Measurements from ENCODE around the gene PATZ1. TPM values are rescaled to one million over a fixed set of nuclear protein-coding genes. Genes with fewer than 3 reads are reported as not detected.

Gene PATZ1
- total and polyA plus RNA-seq, 2 of the 8 experiments (the other 6 are each of a cell fraction or from before 2014, with no cell fraction given), result 62.1 to 70.9 TPM

- peak; percentile 48 for TF ChIP-seq POLR2AphosphoS5 (IDR thresholded peaks at IDR 0.05; ENCODE audit: low read depth, low read length)
- TF ChIP-seq CHD2 (IDR thresholded peaks at IDR 0.05; ENCODE audit: low read length), result no peak
- TF ChIP-seq ATF3 (IDR thresholded peaks at IDR 0.05; ENCODE audit: insufficient read depth, low read depth, low read length), result no peak
- TF ChIP-seq, protein P1, sequence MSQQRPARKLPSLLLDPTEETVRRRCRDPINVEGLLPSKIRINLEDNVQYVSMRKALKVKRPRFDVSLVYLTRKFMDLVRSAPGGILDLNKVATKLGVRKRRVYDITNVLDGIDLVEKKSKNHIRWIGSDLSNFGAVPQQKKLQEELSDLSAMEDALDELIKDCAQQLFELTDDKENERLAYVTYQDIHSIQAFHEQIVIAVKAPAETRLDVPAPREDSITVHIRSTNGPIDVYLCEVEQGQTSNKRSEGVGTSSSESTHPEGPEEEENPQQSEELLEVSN (IDR thresholded peaks at IDR 0.05), result peak; percentile 11; the same call in 1 of the 2 replicates
- TF ChIP-seq CEBPB (IDR thresholded peaks at IDR 0.05; ENCODE audit: low read depth, low read length), result no peak
- TF ChIP-seq SP2 (IDR thresholded peaks at IDR 0.05; ENCODE audit: low read length), result no peak
- no peak for TF ChIP-seq MAFK (IDR thresholded peaks at IDR 0.05; ENCODE audit: low read depth, low read length)
- TF ChIP-seq CTCF (IDR thresholded peaks at IDR 0.05; ENCODE audit: control extremely low read depth in 1 of 3, insufficient read depth in 1 of 3, low read depth in 1 of 3, low read length in 3 of 3), result no peak
- TF ChIP-seq CBX8 (IDR thresholded peaks at IDR 0.05; ENCODE audit: borderline replicate concordance, low read depth, low read length), result no peak
- no peak for TF ChIP-seq RXRA (IDR thresholded peaks at IDR 0.05; ENCODE audit: insufficient read depth, low read depth, low read length)
- no peak for TF ChIP-seq BACH1 (IDR thresholded peaks at IDR 0.05; ENCODE audit: low read length)
- TF ChIP-seq, protein P2, sequence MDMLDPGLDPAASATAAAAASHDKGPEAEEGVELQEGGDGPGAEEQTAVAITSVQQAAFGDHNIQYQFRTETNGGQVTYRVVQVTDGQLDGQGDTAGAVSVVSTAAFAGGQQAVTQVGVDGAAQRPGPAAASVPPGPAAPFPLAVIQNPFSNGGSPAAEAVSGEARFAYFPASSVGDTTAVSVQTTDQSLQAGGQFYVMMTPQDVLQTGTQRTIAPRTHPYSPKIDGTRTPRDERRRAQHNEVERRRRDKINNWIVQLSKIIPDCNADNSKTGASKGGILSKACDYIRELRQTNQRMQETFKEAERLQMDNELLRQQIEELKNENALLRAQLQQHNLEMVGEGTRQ (IDR thresholded peaks at IDR 0.05; ENCODE audit: low read length), result no peak
- no peak for TF ChIP-seq JUN (IDR thresholded peaks at IDR 0.05; ENCODE audit: low read depth, low read length)
- 0 out of 2 replicates have a peak, but pooled peaks have one; percentile 46 for TF ChIP-seq TBP (IDR thresholded peaks at IDR 0.05; ENCODE audit: low read depth, low read length)
- no peak for TF ChIP-seq SIN3A (conservative IDR thresholded peaks at IDR 0.05 in 1 of 2, IDR thresholded peaks at IDR 0.05 in 1 of 2; ENCODE audit: low read depth in 1 of 2, low read length in 2 of 2)
- TF ChIP-seq HDAC2 (IDR thresholded peaks at IDR 0.05; ENCODE audit: borderline replicate concordance in 1 of 2, low read depth in 2 of 2, low read length in 2 of 2), result no peak
- no peak for TF ChIP-seq ASH2L (IDR thresholded peaks at IDR 0.05; ENCODE audit: low read length)
- peak; percentile 70 for TF ChIP-seq YY1 (IDR thresholded peaks at IDR 0.05; ENCODE audit: low read depth, low read length)
- peak; percentile 47; the same call in 1 of the 2 replicates for TF ChIP-seq TAF1 (IDR thresholded peaks at IDR 0.05; ENCODE audit: low read depth, low read length)
- no peak for TF ChIP-seq EZH2 (IDR thresholded peaks at IDR 0.05; ENCODE audit: low read depth, low read length, severe bottlenecking)
- no peak for TF ChIP-seq CHD1 (IDR thresholded peaks at IDR 0.05; ENCODE audit: low read depth, low read length)
Observed at GRCh38 chr22:31346255-31346732, at the start of gene PATZ1 (continued).
